HG03196 (cell line): Measurements from ENCODE around the gene TCHP.
"Not testable (repeated sequence)": the region's sequence is repeated elsewhere in the genome, so short reads cannot be mapped to it uniquely, and the experiment has no call there.

ENCODE experiments used
- ATAC-seq: cut with Tn5 transposase; IDR thresholded peaks from one replicate; pipeline ENCODE4 v1.9.1; 2021; ENCODE audit not compliant: unreplicated experiment

TCHP gene

DNA sequence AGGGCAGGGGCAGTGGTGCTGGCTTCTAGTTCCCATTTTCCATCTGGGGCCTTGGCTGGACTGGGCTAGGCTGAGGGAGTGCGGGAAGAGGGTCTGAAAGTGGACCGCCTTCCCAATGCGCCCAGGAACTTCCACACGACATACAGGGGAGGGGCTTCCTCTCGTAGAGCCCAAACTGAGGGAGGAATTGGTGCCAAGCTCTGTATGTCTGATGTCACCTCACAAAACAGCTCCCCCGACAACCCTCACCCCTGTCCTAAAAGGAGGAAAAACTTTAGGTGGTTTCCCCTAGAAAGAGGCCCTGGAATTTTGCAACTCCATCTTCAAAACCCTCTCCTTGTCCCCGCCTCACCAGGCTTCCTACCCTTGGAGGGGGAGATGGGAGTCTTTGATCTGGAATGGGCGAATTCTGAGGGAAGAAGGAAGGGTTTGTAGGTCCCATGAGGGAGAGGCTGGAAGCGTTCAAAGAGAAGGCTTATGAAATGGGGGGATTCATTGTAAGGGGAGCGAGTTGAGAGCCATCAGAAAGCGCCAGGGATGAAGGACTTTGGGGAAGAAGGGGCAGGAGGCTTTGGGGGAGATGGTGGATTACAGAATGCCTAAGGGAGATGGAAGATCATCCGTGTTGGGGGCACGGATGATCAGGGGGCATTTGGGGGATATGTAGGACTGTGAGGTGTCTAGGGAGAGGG lies 20.6 kb upstream of the TCHP start:
- no peak for ATAC-seq

DNA sequence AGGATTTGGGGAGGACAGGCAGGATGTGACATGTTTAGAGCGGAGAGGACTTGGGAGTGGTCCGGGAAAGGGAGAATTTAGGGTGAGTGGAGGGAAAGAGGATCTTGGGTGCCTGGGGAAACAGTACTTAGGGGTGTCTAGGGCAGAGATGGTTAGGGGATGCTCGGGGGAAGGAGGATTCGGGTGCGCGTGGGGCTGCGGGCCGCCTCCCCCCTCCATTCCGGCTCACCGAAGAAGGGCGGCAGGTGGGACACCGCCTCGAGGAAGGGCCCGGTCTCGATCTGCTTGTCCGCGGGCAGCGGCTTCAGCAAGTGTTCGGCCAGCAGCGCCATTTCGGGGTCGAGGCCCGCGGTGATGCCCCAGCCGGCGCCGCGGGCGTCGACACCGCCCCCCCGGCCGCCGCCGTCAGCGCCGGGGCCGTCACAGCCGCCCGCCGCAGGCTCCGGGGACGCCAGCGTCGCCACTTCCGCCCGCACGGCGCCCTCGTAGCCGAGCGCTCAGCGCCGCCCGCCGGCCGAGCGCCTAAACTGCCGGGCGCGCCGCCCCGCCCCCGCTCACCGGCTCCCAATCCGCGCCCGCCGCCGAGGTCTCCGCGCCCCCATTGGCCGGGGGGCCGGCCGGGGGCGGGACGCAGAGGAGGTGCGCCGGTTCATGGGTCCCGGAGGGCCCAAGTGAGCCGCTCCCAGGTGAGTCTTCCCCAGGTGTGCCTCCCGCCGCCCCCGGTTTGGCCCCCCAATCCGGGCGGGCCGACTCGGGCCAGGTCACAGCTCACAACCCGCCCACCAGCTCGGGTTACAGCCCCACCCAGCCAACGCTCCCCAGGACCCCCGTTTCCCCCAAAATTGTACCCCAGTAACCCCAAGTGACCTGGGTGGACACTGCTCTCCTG lies 19.8 kb upstream of the TCHP start, which contains the start of gene GLTP:
TSS of gene GLTP (minus strand) at position 499 of the 889 bp plus-strand sequence. CDS start at position 332, 167 bp downstream.
- ATAC-seq = peak; percentile 86

- ATAC-seq = no peak
Measured at GRCh38 chr12:109880938-109881337, 19.1 kb upstream of the TCHP start.

GRCh38 chr12:109881752-109882151 lies 18.3 kb upstream of the TCHP start:
- no peak for ATAC-seq

DNA sequence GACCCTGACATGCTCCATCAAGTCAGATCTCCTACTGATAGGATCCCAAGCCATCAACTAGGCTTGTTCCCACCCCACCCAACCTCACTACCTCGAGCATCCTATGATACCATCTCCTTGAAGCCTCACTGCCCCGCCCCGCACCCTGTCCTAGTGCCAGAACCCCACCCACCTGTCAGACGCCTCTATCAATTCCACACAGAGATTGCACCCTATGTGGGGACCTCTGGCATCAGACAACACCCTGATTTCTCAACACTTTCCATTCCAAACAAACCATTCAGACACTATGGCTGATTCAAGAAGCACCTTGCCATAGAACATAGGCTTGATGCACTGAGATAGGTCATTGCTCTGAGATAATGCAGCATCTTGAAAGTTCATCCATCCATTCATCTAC lies 16.6 kb upstream of the TCHP start:
- no peak for ATAC-seq

DNA sequence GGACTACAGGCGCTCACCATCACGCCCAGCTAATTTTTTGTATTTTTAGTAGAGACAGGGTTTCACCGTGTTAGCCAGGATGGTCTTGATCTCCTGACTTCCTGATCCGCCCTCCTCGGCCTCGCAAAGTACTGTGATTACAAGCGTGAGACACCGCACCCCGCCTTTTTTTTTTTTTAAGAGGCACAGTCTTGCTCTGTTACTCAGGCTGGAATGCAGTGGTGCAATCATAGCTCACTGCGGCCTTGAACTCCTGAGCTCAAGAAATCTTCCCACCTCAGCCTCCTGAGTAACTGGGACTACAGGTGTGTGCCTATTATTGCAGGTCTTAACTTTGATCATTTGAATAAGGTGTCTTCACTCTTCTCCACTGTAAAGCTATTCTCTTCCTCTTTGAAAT lies 14.5 kb upstream of the TCHP start:
- no peak for ATAC-seq

DNA sequence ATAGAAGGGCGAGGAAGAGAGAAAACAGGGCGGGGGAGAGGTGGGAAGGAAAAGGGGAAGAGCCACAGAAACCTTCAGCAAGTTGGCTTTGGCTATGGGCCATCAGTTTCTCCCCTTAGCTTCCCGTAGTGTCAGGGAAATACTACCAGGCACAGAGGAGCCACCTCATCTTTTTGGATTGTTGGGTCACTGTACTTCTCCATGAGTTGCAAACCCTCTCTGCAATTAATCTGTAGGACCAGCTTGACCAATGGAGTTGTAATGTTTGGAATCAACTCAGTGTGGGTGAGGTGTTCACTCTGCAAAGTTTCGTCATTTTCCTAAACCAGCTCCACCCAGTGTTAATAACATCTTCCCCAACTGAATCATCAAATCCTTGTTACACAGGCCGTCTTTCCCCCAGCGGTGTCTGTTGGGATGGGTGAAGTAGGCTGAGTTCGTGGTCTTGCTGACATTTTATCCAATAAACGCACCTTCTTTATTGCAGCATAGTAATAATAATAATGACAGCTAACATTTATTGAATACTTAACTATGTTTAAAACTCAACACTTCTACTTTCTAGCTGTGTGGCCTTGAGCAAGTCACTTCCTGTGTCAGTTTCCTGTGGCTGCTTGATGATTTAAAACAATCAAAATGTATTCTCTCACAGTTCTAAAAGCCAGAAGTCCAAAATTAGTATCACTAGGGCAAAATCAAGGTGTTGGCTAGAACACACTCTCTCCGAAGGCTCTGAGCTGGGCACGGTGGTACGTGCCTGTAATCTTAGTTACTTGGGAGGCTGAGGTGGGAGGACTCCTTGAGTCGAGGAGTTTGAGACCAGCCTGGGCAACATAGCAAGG lies 11.7 kb upstream of the TCHP start:
- ATAC-seq = no peak

- no peak for ATAC-seq
Measured at GRCh38 chr12:109890620-109891170, 9.4 kb upstream of the TCHP start.

DNA sequence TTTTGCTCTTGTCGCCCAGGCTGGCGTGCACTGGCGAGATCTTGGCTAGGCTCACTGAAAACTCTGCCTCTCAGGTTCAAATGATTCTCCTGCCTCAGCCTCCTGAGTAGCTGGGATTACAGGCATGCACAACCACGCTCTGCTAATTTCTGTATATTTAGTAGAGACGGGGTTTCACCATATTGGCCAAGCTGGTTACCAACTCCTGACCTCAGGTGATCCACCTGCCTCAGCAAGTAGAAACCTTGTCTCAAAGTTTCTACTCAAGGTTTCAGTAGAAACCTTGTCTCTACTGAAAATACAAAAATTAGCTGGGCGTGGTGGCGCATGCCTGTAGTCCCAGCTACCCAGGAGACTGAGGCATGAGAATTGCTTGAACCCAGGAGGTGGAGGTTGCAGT lies 8.3 kb upstream of the TCHP start:
- ATAC-seq = not testable (repeated sequence)

GRCh38 chr12:109892165-109892715 lies 7.8 kb upstream of the TCHP start:
- ATAC-seq = no peak

- peak; percentile 60 for ATAC-seq
Measured at GRCh38 chr12:109892748-109893147, 7.3 kb upstream of the TCHP start.

- no peak for ATAC-seq
Measured at GRCh38 chr12:109893261-109893995, 6.6 kb upstream of the TCHP start.

- no peak for ATAC-seq
Measured at GRCh38 chr12:109894939-109895338, 5.1 kb upstream of the TCHP start.

- no peak for ATAC-seq
Measured at GRCh38 chr12:109896188-109896587, 3.9 kb upstream of the TCHP start.

DNA sequence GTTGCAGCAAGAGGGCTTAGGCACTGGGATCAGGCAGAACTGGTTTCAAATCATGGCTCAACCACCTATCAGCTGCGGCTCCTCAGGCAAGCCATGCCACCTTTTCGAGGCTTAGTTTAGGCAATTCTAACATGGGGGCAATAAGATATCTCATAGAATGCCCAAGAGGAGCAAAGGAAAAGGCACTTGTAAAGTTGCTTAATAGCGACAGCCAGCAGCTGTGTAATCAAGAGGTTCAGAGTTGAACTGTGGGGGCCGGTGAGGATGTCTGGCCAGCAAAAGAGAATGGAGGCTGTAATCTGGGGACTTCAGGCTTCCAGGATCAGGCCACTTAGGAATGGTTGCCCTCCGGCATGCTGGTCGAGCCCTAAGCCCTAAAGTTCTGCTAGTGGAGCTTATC lies 3.0 kb upstream of the TCHP start:
- no peak for ATAC-seq

DNA sequence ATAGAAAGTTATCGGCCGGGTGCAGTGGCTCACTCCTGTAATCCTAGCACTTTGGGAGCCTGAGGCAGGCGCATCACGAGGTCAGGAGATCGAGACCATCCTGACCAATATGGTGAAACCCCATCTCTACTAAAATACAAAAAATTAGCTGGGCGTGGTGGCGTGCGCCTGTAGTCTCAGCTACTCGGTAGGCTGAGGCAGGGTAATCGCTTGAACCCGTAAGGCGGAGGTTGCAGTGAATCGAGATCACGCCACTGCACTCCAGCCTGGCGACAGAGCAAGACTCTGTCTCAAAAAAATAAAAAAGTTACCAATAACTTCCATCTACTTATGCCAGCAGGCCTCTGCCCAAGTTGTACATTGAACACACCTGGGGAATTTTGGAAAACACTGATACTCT lies 729 bp upstream of the TCHP start:
- ATAC-seq = not testable (repeated sequence)

- ATAC-seq = peak; percentile 4
Measured at GRCh38 chr12:109900752-109901580, 892 bp downstream of the TCHP start.

- no peak for ATAC-seq
Measured at GRCh38 chr12:109902891-109903418, 2.9 kb downstream of the TCHP start.

- ATAC-seq = no peak
Measured at GRCh38 chr12:109905301-109905700, 5.2 kb downstream of the TCHP start.
